ENCODE measurements around the gene KRT74.

DNA sequence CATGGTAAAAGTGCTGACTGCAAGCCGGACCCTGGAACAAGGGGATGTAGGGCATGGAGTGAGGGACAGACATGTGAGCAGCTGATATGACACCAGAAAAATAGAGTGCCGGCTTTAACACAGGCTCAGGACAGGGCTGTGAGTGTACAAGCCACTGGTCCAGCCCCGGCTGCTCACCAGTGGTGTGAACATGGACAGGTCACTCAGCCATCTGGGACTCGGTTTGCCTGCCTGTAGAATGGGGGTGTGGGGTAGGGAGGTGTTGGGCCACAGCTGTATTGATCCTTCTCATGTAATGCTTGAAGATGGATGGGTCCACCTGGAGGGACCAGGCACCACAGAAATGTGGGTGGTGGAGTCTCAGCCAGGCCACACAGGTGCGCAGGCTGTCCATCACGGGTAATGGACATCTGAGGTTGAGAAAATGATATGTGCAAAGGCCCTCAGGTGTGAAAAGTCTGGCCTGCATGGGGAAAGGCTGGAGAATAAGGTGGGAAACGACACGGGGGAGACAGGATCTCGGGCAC is 10.6 kb upstream of the KRT74 start:
- TF ChIP-seq SMAD4 (CRISPR knock-in tag; conservative IDR thresholded peaks at IDR 0.05) = no peak
- TF ChIP-seq, protein P1, sequence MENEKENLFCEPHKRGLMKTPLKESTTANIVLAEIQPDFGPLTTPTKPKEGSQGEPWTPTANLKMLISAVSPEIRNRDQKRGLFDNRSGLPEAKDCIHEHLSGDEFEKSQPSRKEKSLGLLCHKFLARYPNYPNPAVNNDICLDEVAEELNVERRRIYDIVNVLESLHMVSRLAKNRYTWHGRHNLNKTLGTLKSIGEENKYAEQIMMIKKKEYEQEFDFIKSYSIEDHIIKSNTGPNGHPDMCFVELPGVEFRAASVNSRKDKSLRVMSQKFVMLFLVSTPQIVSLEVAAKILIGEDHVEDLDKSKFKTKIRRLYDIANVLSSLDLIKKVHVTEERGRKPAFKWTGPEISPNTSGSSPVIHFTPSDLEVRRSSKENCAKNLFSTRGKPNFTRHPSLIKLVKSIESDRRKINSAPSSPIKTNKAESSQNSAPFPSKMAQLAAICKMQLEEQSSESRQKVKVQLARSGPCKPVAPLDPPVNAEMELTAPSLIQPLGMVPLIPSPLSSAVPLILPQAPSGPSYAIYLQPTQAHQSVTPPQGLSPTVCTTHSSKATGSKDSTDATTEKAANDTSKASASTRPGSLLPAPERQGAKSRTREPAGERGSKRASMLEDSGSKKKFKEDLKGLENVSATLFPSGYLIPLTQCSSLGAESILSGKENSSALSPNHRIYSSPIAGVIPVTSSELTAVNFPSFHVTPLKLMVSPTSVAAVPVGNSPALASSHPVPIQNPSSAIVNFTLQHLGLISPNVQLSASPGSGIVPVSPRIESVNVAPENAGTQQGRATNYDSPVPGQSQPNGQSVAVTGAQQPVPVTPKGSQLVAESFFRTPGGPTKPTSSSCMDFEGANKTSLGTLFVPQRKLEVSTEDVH (IDR thresholded peaks at IDR 0.05; ENCODE audit: low read depth, partially characterized antibody) = no peak
- TF ChIP-seq, protein P2, sequence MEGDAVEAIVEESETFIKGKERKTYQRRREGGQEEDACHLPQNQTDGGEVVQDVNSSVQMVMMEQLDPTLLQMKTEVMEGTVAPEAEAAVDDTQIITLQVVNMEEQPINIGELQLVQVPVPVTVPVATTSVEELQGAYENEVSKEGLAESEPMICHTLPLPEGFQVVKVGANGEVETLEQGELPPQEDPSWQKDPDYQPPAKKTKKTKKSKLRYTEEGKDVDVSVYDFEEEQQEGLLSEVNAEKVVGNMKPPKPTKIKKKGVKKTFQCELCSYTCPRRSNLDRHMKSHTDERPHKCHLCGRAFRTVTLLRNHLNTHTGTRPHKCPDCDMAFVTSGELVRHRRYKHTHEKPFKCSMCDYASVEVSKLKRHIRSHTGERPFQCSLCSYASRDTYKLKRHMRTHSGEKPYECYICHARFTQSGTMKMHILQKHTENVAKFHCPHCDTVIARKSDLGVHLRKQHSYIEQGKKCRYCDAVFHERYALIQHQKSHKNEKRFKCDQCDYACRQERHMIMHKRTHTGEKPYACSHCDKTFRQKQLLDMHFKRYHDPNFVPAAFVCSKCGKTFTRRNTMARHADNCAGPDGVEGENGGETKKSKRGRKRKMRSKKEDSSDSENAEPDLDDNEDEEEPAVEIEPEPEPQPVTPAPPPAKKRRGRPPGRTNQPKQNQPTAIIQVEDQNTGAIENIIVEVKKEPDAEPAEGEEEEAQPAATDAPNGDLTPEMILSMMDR (IDR thresholded peaks at IDR 0.05 in 2 of 3, conservative IDR thresholded peaks at IDR 0.05 in 1 of 3; ENCODE audit: insufficient read depth in 2 of 3, low read depth in 1 of 3, low read length in 3 of 3) = no peak
- no peak for TF ChIP-seq ESRRA (IDR thresholded peaks at IDR 0.05; ENCODE audit: borderline replicate concordance, low read depth)
